ENCODE measurements around the gene FKBP8. TPM values are rescaled to one million over a fixed set of nuclear protein-coding genes. Genes with fewer than 3 reads are reported as not detected.
A peak's percentile ranks its signal among the peaks of the same experiment; 100 is the strongest.

The FKBP8 gene
- total and polyA plus RNA-seq, 8 donors: 87.8 to 819 (median 223) TPM

- peaks cover 8 to 20% (median 16%) of the 10 kb centered on the region in 4 donors for H3K36me3 ChIP-seq
- WGBS, 5 donors: 34 to 50% (median 39%) methylated on average over 9 to 16 of the region's 16 CpGs
- H3K4me3 ChIP-seq: peak overlapping the region; percentile 73 to 93 (median 90)
- no peak for DNase-seq
- no peaks in the 10 kb centered on the region for H3K9me3 ChIP-seq
- peak overlapping the region; percentile 73 to 92 (median 90) for H3K27ac ChIP-seq
- peaks cover 11 to 30% (median 28%) of the 10 kb centered on the region in 4 donors for H3K4me1 ChIP-seq
- intact Hi-C loops (cut with DNase I; ENCODE audit: low total_unique reads): no loop called here
- TF ChIP-seq POLR2A (IDR thresholded peaks at IDR 0.05) (no peak), CTCF (IDR thresholded peaks at IDR 0.05) (no peak), EP300 (IDR thresholded peaks at IDR 0.05) (no peak), POLR2AphosphoS5 (IDR thresholded peaks at IDR 0.05) (no peak)
- H3K27me3 ChIP-seq: no peaks in the 10 kb centered on the region
Observed at GRCh38 chr19:18587962-18588610, 44.7 kb upstream of the FKBP8 start.

- H3K4me1 ChIP-seq: peaks cover 11 to 30% (median 28%) of the 10 kb centered on the region in 4 donors
- TF ChIP-seq CTCF (IDR thresholded peaks at IDR 0.05): no peak
- TF ChIP-seq EP300 (IDR thresholded peaks at IDR 0.05): no peak
- TF ChIP-seq POLR2AphosphoS5 (IDR thresholded peaks at IDR 0.05): no peak
- no peak for TF ChIP-seq POLR2A (IDR thresholded peaks at IDR 0.05)
- H3K27me3 ChIP-seq: no peaks in the 10 kb centered on the region
- DNase-seq: no peak
- WGBS, 5 donors: 90 to 93% (median 90%) methylated on average over 12 of the region's 12 CpGs
- H3K4me3 ChIP-seq: no peak overlapping the region
- H3K9me3 ChIP-seq: no peaks in the 10 kb centered on the region
- intact Hi-C loops (cut with DNase I; ENCODE audit: low total_unique reads): no loop called here
- peaks cover 8 to 20% (median 16%) of the 10 kb centered on the region in 4 donors for H3K36me3 ChIP-seq
- H3K27ac ChIP-seq: peak overlapping the region in 3 of 5 donors; percentile 90 to 92 (median 91)
Observed at GRCh38 chr19:18587561-18587960, 44.2 kb upstream of the FKBP8 start.

GRCh38 chr19:18586306-18586705 is 42.9 kb upstream of the FKBP8 start:
- no peak for TF ChIP-seq CTCF (IDR thresholded peaks at IDR 0.05)
- TF ChIP-seq POLR2A (IDR thresholded peaks at IDR 0.05): no peak
- TF ChIP-seq EP300 (IDR thresholded peaks at IDR 0.05): no peak
- no peak for TF ChIP-seq POLR2AphosphoS5 (IDR thresholded peaks at IDR 0.05)
- no peak overlapping the region for H3K4me3 ChIP-seq
- H3K36me3 ChIP-seq: peaks cover 8 to 11% (median 10%) of the 10 kb centered on the region in 4 donors
- WGBS, 5 donors: 32 to 53% (median 46%) methylated on average over 2 of the region's 2 CpGs
- DNase-seq: no peak
- peaks cover 11 to 30% (median 28%) of the 10 kb centered on the region in 4 donors for H3K4me1 ChIP-seq
- no peaks in the 10 kb centered on the region for H3K9me3 ChIP-seq
- intact Hi-C loops (cut with DNase I; ENCODE audit: low total_unique reads): no loop called here
- no peaks in the 10 kb centered on the region for H3K27me3 ChIP-seq
- H3K27ac ChIP-seq: no peak overlapping the region

- Histone ChIP-seq H3K27me3 (no peaks in the 10 kb centered on the region), H3K9me3 (no peaks in the 10 kb centered on the region), H3K36me3 (peaks cover 18 to 33% (median 28%) of the 10 kb centered on the region in 4 donors), H3K4me3 (no peak overlapping the region), H3K4me1 (no peaks in the 10 kb centered on the region), H3K27ac (no peak overlapping the region)
- intact Hi-C loops (cut with DNase I; ENCODE audit: low total_unique reads): no loop called here
- no peak for TF ChIP-seq CTCF (IDR thresholded peaks at IDR 0.05)
- 57 to 67% (median 67%) methylated on average over 6 to 7 of the region's 7 CpGs for WGBS, 5 donors
- DNase-seq: no peak
Observed at GRCh38 chr19:18580311-18580710, 36.9 kb upstream of the FKBP8 start.
